ENCODE data around the gene TREM2. TPM values are rescaled to one million over a fixed set of nuclear protein-coding genes. Genes with fewer than 3 reads are reported as not detected.

TREM2 gene
- total RNA-seq, 3 donors from 2014 or later = 0.29 to 1.3 (median 0.67) TPM

GRCh38 chr6:41171908-41172307 lies 9.0 kb upstream of the TREM2 start:
- peaks cover 3% of the 10 kb centered on the region for H3K36me3 ChIP-seq (ENCODE audit: low read depth)
- H3K4me1 ChIP-seq (ENCODE audit: low read depth) = no peaks in the 10 kb centered on the region
- ATAC-seq (no peak), DNase-seq (no peak)
- H3K9me3 ChIP-seq = no peaks in the 10 kb centered on the region
- intact Hi-C loops (cut with DNase I, micrococcal nuclease) = no loop called here
- no peak overlapping the region for H3K4me3 ChIP-seq
- TF ChIP-seq, protein P1, sequence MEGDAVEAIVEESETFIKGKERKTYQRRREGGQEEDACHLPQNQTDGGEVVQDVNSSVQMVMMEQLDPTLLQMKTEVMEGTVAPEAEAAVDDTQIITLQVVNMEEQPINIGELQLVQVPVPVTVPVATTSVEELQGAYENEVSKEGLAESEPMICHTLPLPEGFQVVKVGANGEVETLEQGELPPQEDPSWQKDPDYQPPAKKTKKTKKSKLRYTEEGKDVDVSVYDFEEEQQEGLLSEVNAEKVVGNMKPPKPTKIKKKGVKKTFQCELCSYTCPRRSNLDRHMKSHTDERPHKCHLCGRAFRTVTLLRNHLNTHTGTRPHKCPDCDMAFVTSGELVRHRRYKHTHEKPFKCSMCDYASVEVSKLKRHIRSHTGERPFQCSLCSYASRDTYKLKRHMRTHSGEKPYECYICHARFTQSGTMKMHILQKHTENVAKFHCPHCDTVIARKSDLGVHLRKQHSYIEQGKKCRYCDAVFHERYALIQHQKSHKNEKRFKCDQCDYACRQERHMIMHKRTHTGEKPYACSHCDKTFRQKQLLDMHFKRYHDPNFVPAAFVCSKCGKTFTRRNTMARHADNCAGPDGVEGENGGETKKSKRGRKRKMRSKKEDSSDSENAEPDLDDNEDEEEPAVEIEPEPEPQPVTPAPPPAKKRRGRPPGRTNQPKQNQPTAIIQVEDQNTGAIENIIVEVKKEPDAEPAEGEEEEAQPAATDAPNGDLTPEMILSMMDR (IDR thresholded peaks at IDR 0.05) = no peak

- H3K4me1 ChIP-seq (ENCODE audit: low read depth) = no peaks in the 10 kb centered on the region
- peaks cover 3% of the 10 kb centered on the region for H3K36me3 ChIP-seq (ENCODE audit: low read depth)
- no peak overlapping the region for H3K4me3 ChIP-seq
- intact Hi-C loops (cut with DNase I, micrococcal nuclease) = no loop called here
- TF ChIP-seq, protein P1 (IDR thresholded peaks at IDR 0.05) = no peak
- DNase-seq (no peak), ATAC-seq (no peak)
- no peaks in the 10 kb centered on the region for H3K9me3 ChIP-seq
Observed at GRCh38 chr6:41170547-41171160, 7.7 kb upstream of the TREM2 start.

- no peak overlapping the region for H3K4me3 ChIP-seq
- no peak for ATAC-seq
- H3K36me3 ChIP-seq (ENCODE audit: low read depth) = no peaks in the 10 kb centered on the region
- TF ChIP-seq, protein P1 (IDR thresholded peaks at IDR 0.05) = no peak
- no peaks in the 10 kb centered on the region for H3K4me1 ChIP-seq (ENCODE audit: low read depth)
- no peak for DNase-seq
- intact Hi-C loops (cut with DNase I, micrococcal nuclease) = no loop called here
- no peaks in the 10 kb centered on the region for H3K9me3 ChIP-seq
Observed at GRCh38 chr6:41167173-41167963, 4.5 kb upstream of the TREM2 start.

DNA sequence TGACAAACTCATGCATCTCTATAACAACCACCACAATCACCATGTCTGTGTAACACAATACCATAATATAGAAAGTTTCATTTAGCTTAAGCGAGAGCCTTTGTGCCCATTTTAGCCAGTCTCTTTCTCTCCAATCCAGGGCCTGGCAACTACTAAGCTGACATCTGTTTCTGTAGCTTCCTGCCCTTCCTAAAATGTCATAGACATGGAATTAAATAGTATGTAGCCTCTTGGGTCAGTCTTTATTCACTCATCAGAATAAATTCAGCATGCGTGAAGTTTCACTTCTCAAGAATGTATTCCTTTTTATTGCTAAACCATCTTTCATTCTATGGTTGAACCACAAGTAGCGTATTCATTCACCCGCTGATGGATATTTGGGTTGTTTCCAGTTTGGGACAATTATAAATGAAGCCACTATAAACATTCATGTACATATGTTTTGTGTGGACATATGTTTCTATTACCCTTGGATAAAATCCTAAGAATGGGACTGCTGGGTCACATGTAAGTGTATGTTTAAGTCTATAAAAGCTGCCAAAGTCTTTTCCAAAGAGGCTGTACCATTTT lies 1.7 kb upstream of the TREM2 start:
- ATAC-seq = no peak
- TF ChIP-seq, protein P1 (IDR thresholded peaks at IDR 0.05) = no peak
- no peak overlapping the region for H3K4me3 ChIP-seq
- intact Hi-C loops (cut with DNase I, micrococcal nuclease) = no loop called here
- H3K4me1 ChIP-seq (ENCODE audit: low read depth) = no peaks in the 10 kb centered on the region
- H3K9me3 ChIP-seq = no peaks in the 10 kb centered on the region
- no peaks in the 10 kb centered on the region for H3K36me3 ChIP-seq (ENCODE audit: low read depth)
- DNase-seq = no peak

- H3K36me3 ChIP-seq (ENCODE audit: low read depth) = no peaks in the 10 kb centered on the region
- H3K4me3 ChIP-seq = no peak overlapping the region
- no peaks in the 10 kb centered on the region for H3K4me1 ChIP-seq (ENCODE audit: low read depth)
- intact Hi-C loops (cut with DNase I, micrococcal nuclease) = no loop called here
- no peak for DNase-seq
- TF ChIP-seq, protein P1 (IDR thresholded peaks at IDR 0.05) = no peak
- no peak for ATAC-seq
- H3K9me3 ChIP-seq = no peaks in the 10 kb centered on the region
Observed at GRCh38 chr6:41163419-41163717, 452 bp upstream of the TREM2 start.

All from mucosa of descending colon (tissue), 3 donors.